GM12892 (cell line): ENCODE measurements around the gene PRKAG2.

Experiments used
- POLR2A ChIP-seq: IDR thresholded peaks from 2 replicates; pipeline ENCODE4 v1.6.1; 2011; ENCODE audit warnings: low read depth, low read length, control low read depth
- POLR2AphosphoS5 ChIP-seq: IDR thresholded peaks from 2 replicates; pipeline ENCODE4 v1.6.1; 2011; ENCODE audit warnings: low read depth, low read length, control low read depth

DNA sequence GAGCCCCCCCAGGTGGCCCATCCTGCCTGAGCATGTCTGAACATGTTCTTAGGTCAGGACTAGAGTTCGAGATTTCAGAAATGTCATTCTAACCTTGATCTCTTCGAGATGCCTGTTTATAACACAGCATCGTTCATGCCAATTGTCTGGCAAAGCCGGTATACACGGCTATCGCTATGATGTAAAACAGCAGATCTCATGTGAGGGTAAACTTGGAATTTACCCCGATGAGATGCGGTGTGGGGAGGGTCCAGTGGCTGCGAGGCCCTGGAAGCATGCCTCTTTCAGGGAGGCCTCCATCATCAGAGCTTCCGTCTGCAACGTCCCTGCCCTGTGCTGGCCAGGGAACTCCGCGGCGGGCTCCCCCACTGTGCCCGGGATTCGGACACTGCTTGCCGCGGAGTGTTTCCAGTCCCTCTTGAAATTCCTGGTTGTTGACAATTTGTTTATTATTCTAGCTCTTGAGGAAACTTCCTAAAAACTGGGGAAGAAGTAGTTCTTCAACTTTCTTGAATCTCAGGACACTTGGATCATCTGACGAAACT is 188.6 kb downstream of the PRKAG2 start:
- TF ChIP-seq POLR2AphosphoS5 = no peak
- TF ChIP-seq POLR2A = no peak
